Cardiac muscle cell (in vitro differentiated cells and primary cell): ENCODE data around the gene HDAC10. TPM values are rescaled to one million over a fixed set of nuclear protein-coding genes. Genes with fewer than 3 reads are reported as not detected.
"Not testable (repeated sequence)": the region's sequence is repeated elsewhere in the genome, so short reads cannot be mapped to it uniquely, and the experiment has no call there.

Experiments used
- DNase-seq, 2 donors: peaks; one replicate each; pipeline versions ENCODE4 v3.0.0 to v3.0.0-alpha.2; 2010 to 2017; ENCODE audit warnings: low read depth in 1 of 2, low spot score in 1 of 2
- H3K27ac ChIP-seq: fragments of 200-600 bp; sonication (generic); 2 replicates; pipeline ENCODE4 v1.5.1; 2016
- H3K27me3 ChIP-seq: fragments of 200-600 bp; sonication (generic); 2 replicates; pipeline ENCODE4 v1.6.0; 2016; ENCODE audit warnings: control low read depth
- H3K36me3 ChIP-seq: fragments of 200-600 bp; sonication (generic); 2 replicates; pipeline ENCODE4 v1.5.1; 2016; ENCODE audit warnings: control low read depth
- H3K4me1 ChIP-seq: fragments of 200-600 bp; sonication (generic); 2 replicates; pipeline ENCODE4 v1.8.1; 2017; ENCODE audit warnings: low read depth, mild to moderate bottlenecking, mixed run types
- H3K4me3 ChIP-seq: fragments of 200-600 bp; sonication (generic); 2 replicates; pipeline ENCODE4 v1.5.1; 2016; ENCODE audit warnings: mild to moderate bottlenecking
- H3K9me3 ChIP-seq: fragments of 200-600 bp; sonication (generic); 2 replicates; pipeline ENCODE4 v1.5.1; 2017; ENCODE audit warnings: low read depth, mild to moderate bottlenecking, control low read depth
- CTCF ChIP-seq: IDR thresholded peaks from 2 replicates; pipeline ENCODE4 v1.5.1; 2012; ENCODE audit warnings: low read depth, mild to moderate bottlenecking, low read length
- polyA plus RNA-seq: library from polyadenylated mRNA; unstranded; fragments of >200 nt; fragmentation: Nextera tagmentation; extraction: Ambion mirVana; gene quantifications from 2 replicates; pipeline ENCODE4 v1.2.1, GENCODE V29; 2016
- total RNA-seq: library from RNA; depleted of rRNA; stranded (reverse); fragments of >200 nt; gene quantifications from 2 replicates; pipeline ENCODE4 v1.2.3, GENCODE V29; 2016

The HDAC10 gene
- total and polyA plus RNA-seq, 2 experiments from 2014 or later = 19.8 to 57.3 TPM

- peaks cover 12% of the 10 kb centered on the region for H3K36me3 ChIP-seq
- H3K27me3 ChIP-seq = peaks cover 34% of the 10 kb centered on the region
- DNase-seq = peak; percentile 70 to 71
- peaks cover 9% of the 10 kb centered on the region for H3K4me1 ChIP-seq
- H3K9me3 ChIP-seq = no peaks in the 10 kb centered on the region
- no peak overlapping the region for H3K27ac ChIP-seq
- peak; percentile 30 for TF ChIP-seq CTCF
- no peak overlapping the region for H3K4me3 ChIP-seq
These were observed 23.2 kb upstream of the HDAC10 start for GRCh38 chr22:50274311-50274710.

- H3K27ac ChIP-seq, H3K4me1 ChIP-seq, DNase-seq: not testable (repeated sequence)
These were observed 22.7 kb upstream of the HDAC10 start for GRCh38 chr22:50273781-50274180.

GRCh38 chr22:50273352-50273751, 22.3 kb upstream of the HDAC10 start:
- not testable (repeated sequence) for H3K9me3 ChIP-seq, H3K27ac ChIP-seq, DNase-seq, H3K4me3 ChIP-seq, H3K4me1 ChIP-seq, H3K36me3 ChIP-seq
- H3K27me3 ChIP-seq = peaks cover 44% of the 10 kb centered on the region

More at GRCh38 chr22:50273781-50274180, 22.7 kb upstream of the HDAC10 start:
- Histone ChIP-seq H3K36me3 (peaks cover 12% of the 10 kb centered on the region), H3K27me3 (peaks cover 40% of the 10 kb centered on the region)
- not testable (repeated sequence) for H3K9me3 ChIP-seq, H3K4me3 ChIP-seq

GRCh38 chr22:50272044-50272802, 21.2 kb upstream of the HDAC10 start:
- DNase-seq = no peak
- Histone ChIP-seq H3K4me3 (peak overlapping the region; percentile 20), H3K4me1 (peaks cover 9% of the 10 kb centered on the region), H3K9me3 (no peaks in the 10 kb centered on the region), H3K27me3 (peaks cover 55% of the 10 kb centered on the region), H3K27ac (no peak overlapping the region), H3K36me3 (peaks cover under 1% of the 10 kb centered on the region)
- TF ChIP-seq CTCF = no peak

- H3K36me3 ChIP-seq = no peaks in the 10 kb centered on the region
- H3K27me3 ChIP-seq = peaks cover 62% of the 10 kb centered on the region
- no peak overlapping the region for H3K27ac ChIP-seq
- no peaks in the 10 kb centered on the region for H3K9me3 ChIP-seq
- DNase-seq = peak; percentile 64 to 78
- peaks cover 9% of the 10 kb centered on the region for H3K4me1 ChIP-seq
- H3K4me3 ChIP-seq = peak overlapping the region; percentile 20
- TF ChIP-seq CTCF = no peak
These were observed 20.5 kb upstream of the HDAC10 start for GRCh38 chr22:50271519-50271970.

- Histone ChIP-seq H3K27me3 (peaks cover 69% of the 10 kb centered on the region), H3K27ac (no peak overlapping the region), H3K4me1 (peaks cover 9% of the 10 kb centered on the region), H3K36me3 (no peaks in the 10 kb centered on the region), H3K4me3 (peak overlapping the region; percentile 20), H3K9me3 (no peaks in the 10 kb centered on the region)
- TF ChIP-seq CTCF = no peak
- DNase-seq = peak; percentile 79 to 92
These were observed 19.8 kb upstream of the HDAC10 start for GRCh38 chr22:50270666-50271394.
